H1 (cell line): Measurements from ENCODE around the gene EZH2. TPM values are rescaled to one million over a fixed set of nuclear protein-coding genes. Genes with fewer than 3 reads are reported as not detected.

Source experiments
- ASH2L ChIP-seq: fragments of 200-600, 300-600 bp; sonication (generic); IDR thresholded peaks from one replicate; pipeline ENCODE4 v1.7.1; 2017; ENCODE audit warnings: low read length
- CBX5 ChIP-seq: fragments of 300-800, 300-1000 bp; sonication (generic); IDR thresholded peaks from 2 replicates; pipeline ENCODE4 v1.7.1; 2016; ENCODE audit warnings: antibody characterized with exemption, low read length, low read depth
- CHD1 ChIP-seq: IDR thresholded peaks from 2 replicates; pipeline ENCODE4 v1.6.1; 2012; ENCODE audit warnings: low read depth, low read length, improper control_type of control experiment
- HDAC2 ChIP-seq, 2 experiments: fragments of 300-600 bp in 1 of 2; sonication (generic) in 1 of 2; IDR thresholded peaks; 2 replicates each; pipeline ENCODE4 v1.6.1; 2011 to 2012; ENCODE audit warnings: low read depth in 2 of 2, low read length in 2 of 2, mild to moderate bottlenecking in 2 of 2, moderate library complexity in 2 of 2, borderline replicate concordance in 1 of 2, inconsistent platforms in 1 of 2
- NANOG ChIP-seq: IDR thresholded peaks from 2 replicates; pipeline ENCODE4 v1.6.1; 2011; ENCODE audit warnings: low read length, low read depth, mild to moderate bottlenecking, inconsistent platforms; ENCODE audit not compliant: insufficient read depth, poor library complexity, severe bottlenecking
- SP1 ChIP-seq: IDR thresholded peaks from 2 replicates; pipeline ENCODE4 v1.6.1; 2011; ENCODE audit warnings: low read depth, low read length
- SP4 ChIP-seq: IDR thresholded peaks from 2 replicates; pipeline ENCODE4 v1.6.1; 2012; ENCODE audit warnings: low read length, inconsistent platforms
- TEAD4 ChIP-seq: IDR thresholded peaks from 2 replicates; pipeline ENCODE4 v1.6.1; 2012; ENCODE audit warnings: low read depth, low read length, inconsistent platforms, mixed read lengths
- polyA plus RNA-seq, 7 experiments: library from polyadenylated mRNA; depleted of rRNA in 3 of 7; stranded (reverse) in 5 of 7; unstranded in 2 of 7; fragments of >200 nt in 5 of 7; fragments of 200-250 nt in 2 of 7; gene quantifications; 1 replicate in 5 of 7; 2 replicates in 1 of 7; 4 replicates in 1 of 7; pipeline versions ENCODE4 v1.2.1 to v1.2.3, GENCODE V29; 2011 to 2013; ENCODE audit warnings: missing spikeins in 2 of 7, mixed read lengths in 2 of 7
- total RNA-seq: library from RNA; stranded (reverse); fragmentation: NEBNext Ultra II Directional; extraction: Animal tissue kit (Norgen Biotek cat#: 25700); gene quantifications from 2 replicates; pipeline ENCODE4 v1.2.1, GENCODE V29; 2021

Gene EZH2
- total and polyA plus RNA-seq, 2 of the 8 experiments (the other 6 are each of a cell fraction or from before 2014, with no cell fraction given), result 28.9 to 49.0 TPM

DNA sequence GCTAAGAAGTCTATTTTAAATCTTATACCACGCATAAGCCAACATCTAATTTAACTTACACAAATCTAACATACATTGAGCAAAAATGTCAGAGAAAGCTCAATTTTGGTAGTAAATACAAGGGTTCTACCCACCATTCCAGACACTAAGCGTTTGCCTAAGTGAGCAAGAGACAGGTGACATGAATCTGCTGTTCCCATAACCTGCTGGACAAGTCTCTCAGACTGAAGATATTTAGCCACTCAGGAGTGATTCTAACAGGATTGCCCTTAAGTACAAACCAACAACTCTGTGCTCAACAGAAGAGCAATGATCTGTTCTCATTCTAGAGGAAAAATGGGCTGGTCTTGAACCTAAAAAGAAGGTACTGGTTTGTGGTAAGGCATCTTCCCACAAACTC is 18.8 kb downstream of the EZH2 start (continued):
- TF ChIP-seq SP4 (no peak), SP1 (no peak), CBX5 (no peak), TEAD4 (no peak), CHD1 (no peak), HDAC2 (IDR thresholded peaks at IDR 0.05; ENCODE audit: borderline replicate concordance in 1 of 2, low read depth in 2 of 2, low read length in 2 of 2) (no peak), ASH2L (no peak), NANOG (no peak)
